ENCODE measurements around the gene DUSP19.

Gene DUSP19

DNA sequence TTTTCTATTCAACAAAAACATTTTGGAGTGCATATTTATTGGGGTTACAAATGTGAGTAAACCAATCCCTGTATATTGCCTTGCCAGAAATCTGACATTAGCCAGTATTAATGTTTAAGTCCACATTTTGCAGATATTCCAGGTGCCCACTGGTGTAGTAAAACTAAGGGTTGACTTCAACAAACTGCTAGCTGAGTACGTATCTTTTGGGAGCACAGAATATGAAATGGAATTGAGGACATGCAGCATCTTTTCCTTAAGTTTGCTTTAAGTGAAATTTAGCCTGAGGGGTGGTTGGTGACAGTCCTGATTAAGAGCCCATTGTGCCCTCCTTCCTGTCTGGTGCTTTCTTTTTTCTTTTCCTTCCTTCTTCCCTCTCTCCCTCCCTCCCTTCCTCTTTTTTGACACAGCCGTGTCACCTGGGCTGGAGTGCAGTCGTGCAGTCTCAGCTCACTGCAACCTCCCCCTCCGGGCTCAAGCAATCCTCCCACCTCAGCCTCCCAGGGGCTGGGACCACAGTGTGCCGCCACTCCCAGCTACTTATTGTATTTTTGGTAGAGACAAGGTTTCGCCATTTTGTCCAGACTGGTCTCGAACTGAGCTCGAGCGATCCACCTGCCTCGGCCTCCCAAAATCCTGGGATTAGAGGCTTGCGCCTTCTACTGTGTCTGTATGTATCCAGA, 47.3 kb downstream of the DUSP19 start:
- DNase-seq: no peak

DNA sequence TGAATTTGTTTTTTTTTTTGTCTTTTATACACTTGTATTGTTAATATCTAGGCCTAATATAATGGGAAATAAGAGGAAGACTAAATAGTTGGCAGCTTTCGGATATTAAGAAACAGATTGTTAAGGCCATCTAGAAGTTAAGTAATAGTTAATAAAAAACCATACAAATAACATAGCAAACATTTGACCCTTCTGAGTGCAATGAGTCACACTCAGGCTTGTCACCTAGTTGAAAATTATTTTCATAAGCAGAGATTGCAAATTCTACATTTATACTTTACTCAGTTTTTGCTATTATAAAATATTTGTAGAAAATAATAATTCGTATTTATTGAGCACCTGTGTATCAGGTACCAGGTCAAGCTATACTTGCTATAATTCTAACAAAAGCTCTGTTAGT, 48.1 kb downstream of the DUSP19 start:
- no peak for DNase-seq

- DNase-seq: no peak
Observed at GRCh38 chr2:183134016-183134415, 55.5 kb downstream of the DUSP19 start.

GRCh38 chr2:183148955-183149354, 70.4 kb downstream of the DUSP19 start:
- DNase-seq: no peak

- no peak for DNase-seq
Observed at GRCh38 chr2:183149489-183149888, 70.9 kb downstream of the DUSP19 start.

Data from T-helper 2 cell (primary cell).